PFSK-1 (cell line): ENCODE measurements around the gene RASAL2.

Source experiments
- FOXP2 ChIP-seq: optimal IDR thresholded peaks from 2 replicates; pipeline ENCODE3; 2011; ENCODE audit warnings: borderline replicate concordance, control low read depth, inconsistent platforms; ENCODE audit not compliant: insufficient read depth; ENCODE audit errors: extremely low read length, extremely low read depth
- POLR2AphosphoS5 ChIP-seq: IDR thresholded peaks from 2 replicates; pipeline ENCODE4 v1.6.1; 2012; ENCODE audit warnings: low read depth, mild to moderate bottlenecking, control low read depth, low read length, moderate library complexity
- REST ChIP-seq, 2 experiments: IDR thresholded peaks; 2 replicates each; pipeline versions ENCODE4 v1.6.1 to v1.8.0; 2011 to 2012; ENCODE audit warnings: low read depth in 2 of 2, low read length in 2 of 2, control low read depth in 1 of 2, inconsistent platforms in 1 of 2, mild to moderate bottlenecking in 1 of 2, moderate library complexity in 1 of 2; ENCODE audit not compliant: insufficient read depth in 1 of 2
- SIN3A ChIP-seq: IDR thresholded peaks from 2 replicates; pipeline ENCODE4 v1.6.1; 2012; ENCODE audit warnings: mild to moderate bottlenecking, low read length, moderate library complexity, borderline replicate concordance; ENCODE audit not compliant: insufficient read depth
- TAF1 ChIP-seq: IDR thresholded peaks from 2 replicates; pipeline ENCODE4 v1.6.1; 2012; ENCODE audit warnings: low read length, control low read depth, borderline replicate concordance; ENCODE audit not compliant: insufficient read depth

The RASAL2 gene

DNA sequence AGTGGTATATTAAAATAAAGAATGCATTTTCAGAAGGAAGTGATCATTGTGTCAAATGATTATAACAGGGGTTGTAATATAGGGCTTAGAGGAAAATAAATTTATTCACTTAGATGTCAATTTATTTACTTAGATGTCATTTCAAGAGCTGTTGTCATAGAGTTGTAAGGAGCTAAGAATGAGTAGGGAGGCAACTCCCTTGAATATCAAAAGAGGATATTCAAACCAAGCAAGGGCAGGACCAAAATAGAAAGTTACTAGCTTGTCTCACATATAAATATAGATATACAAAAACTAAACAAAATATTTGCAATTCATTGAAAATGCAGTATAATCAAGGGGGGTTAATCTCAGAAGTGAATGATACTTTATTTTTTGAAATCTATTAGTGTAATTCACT is 16.0 kb upstream of the RASAL2 start:
- no peak for TF ChIP-seq SIN3A
- TF ChIP-seq FOXP2: no peak
- no peak for TF ChIP-seq TAF1
- TF ChIP-seq POLR2AphosphoS5: no peak
- no peak for TF ChIP-seq REST (IDR thresholded peaks at IDR 0.05; ENCODE audit: insufficient read depth in 1 of 2, low read depth in 2 of 2, low read length in 2 of 2)

- no peak for TF ChIP-seq SIN3A
- TF ChIP-seq REST (IDR thresholded peaks at IDR 0.05; ENCODE audit: insufficient read depth in 1 of 2, low read depth in 2 of 2, low read length in 2 of 2): no peak
- TF ChIP-seq TAF1: no peak
- TF ChIP-seq POLR2AphosphoS5: no peak
- TF ChIP-seq FOXP2: no peak
Observed at GRCh38 chr1:178086294-178086693, 7.6 kb upstream of the RASAL2 start.

- no peak for TF ChIP-seq REST (IDR thresholded peaks at IDR 0.05; ENCODE audit: insufficient read depth in 1 of 2, low read depth in 2 of 2, low read length in 2 of 2)
- TF ChIP-seq SIN3A: no peak
- TF ChIP-seq POLR2AphosphoS5: no peak
- TF ChIP-seq FOXP2: no peak
- no peak for TF ChIP-seq TAF1
Observed at GRCh38 chr1:178086766-178087165, 7.1 kb upstream of the RASAL2 start.

DNA sequence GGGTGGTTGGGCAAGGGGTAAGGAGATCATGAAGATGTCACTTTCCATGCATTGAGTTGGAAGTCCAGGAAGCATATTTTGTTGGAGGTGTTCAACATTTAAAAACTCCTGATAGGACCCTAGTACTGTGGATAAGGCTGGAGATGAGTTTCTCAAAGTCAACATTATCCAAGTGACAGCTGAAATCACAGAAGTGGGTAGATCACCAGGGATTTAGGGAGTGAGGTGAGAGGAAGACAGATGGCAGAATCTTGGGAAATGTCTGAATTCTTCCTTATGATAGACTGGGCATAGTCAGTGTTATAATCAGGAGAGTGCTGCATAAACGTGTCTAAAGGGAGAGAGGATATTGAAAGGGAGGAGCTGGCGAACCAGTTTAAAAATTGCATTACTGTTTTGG is 5.3 kb upstream of the RASAL2 start:
- TF ChIP-seq TAF1 (no peak), SIN3A (no peak), REST (IDR thresholded peaks at IDR 0.05; ENCODE audit: insufficient read depth in 1 of 2, low read depth in 2 of 2, low read length in 2 of 2) (no peak), FOXP2 (no peak), POLR2AphosphoS5 (no peak)

- TF ChIP-seq REST (IDR thresholded peaks at IDR 0.05; ENCODE audit: insufficient read depth in 1 of 2, low read depth in 2 of 2, low read length in 2 of 2): no peak
- TF ChIP-seq TAF1: no peak
- TF ChIP-seq FOXP2: no peak
- TF ChIP-seq POLR2AphosphoS5: no peak
- no peak for TF ChIP-seq SIN3A
Observed at GRCh38 chr1:178091986-178092745, 1.7 kb upstream of the RASAL2 start.
